Measurements from ENCODE around the gene MUSTN1.

- TF ChIP-seq POLR2A (IDR thresholded peaks at IDR 0.05) (no peak), CTCF (IDR thresholded peaks at IDR 0.05) (no peak)
Measured at GRCh38 chr3:52829906-52830463, 4.8 kb downstream of the MUSTN1 start.

Data from lower leg skin (tissue), 3 donors.